Erythroblast (primary cell): ENCODE measurements around the gene ZNF189.

ENCODE experiments used
- DNase-seq, 2 experiments: peaks; one replicate each; lab custom pipeline; 2025; lab: John Stamatoyannopoulos, UW
- GATA1 ChIP-seq: IDR thresholded peaks from 2 replicates; pipeline ENCODE4 v1.6.1; 2011; ENCODE audit warnings: low read depth, mild to moderate bottlenecking, control low read depth, low read length, moderate library complexity
- POLR2A ChIP-seq: IDR thresholded peaks from 2 replicates; pipeline ENCODE4 v1.6.1; 2011; ENCODE audit warnings: mild to moderate bottlenecking, low read length

ZNF189 gene

GRCh38 chr9:101419863-101420262, 21.2 kb downstream of the ZNF189 start:
- TF ChIP-seq POLR2A (no peak), GATA1 (no peak)
- DNase-seq = no peak

DNA sequence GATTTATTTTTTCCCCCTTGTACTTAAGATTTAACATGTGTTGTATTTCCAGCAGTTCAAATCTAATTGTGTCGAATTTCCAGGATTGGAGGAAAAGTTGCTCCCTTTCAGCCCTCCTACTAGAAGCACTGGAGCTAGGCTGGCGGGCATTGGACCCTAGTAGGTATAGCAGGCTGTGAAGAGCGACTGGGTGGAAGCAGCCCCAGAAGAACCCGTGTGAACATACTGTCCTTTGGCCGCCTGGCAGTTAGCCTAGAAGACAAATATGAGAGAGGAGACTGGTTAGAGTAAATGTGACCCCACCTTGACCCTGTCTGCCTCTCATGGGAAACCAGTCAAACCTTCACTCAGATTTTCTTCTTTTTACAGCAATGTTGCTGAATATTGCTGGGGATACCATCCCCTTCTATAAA, 23.0 kb downstream of the ZNF189 start:
- DNase-seq = no peak
- TF ChIP-seq GATA1 = no peak
- no peak for TF ChIP-seq POLR2A

- TF ChIP-seq POLR2A = no peak
- TF ChIP-seq GATA1 = no peak
- DNase-seq = no peak
Measured at GRCh38 chr9:101427358-101427757, 28.7 kb downstream of the ZNF189 start.

- no peak for DNase-seq
- TF ChIP-seq POLR2A = no peak
- TF ChIP-seq GATA1 = no peak
Measured at GRCh38 chr9:101427957-101428655, 29.5 kb downstream of the ZNF189 start.

DNA sequence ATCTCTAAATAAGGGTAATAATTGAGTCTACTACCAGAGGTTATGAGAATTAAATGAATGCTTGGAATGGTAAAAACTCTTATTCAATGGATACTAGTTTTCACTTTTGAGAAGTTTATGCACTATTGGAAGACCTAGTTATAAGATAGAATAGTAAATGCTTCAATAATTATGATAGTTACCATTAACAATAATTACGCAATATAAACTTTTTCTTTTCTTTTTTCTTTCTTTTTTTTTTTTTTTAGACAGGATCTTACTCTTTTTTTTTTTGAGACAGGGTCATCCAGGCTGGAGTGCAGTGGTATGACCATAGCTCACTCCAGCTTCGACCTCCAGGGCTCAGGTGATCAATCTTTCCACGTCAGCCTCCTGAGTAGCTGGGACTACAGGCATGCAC, 30.3 kb downstream of the ZNF189 start:
- DNase-seq = no peak
- TF ChIP-seq POLR2A (no peak), GATA1 (no peak)

GRCh38 chr9:101429736-101430135, 31.1 kb downstream of the ZNF189 start:
- TF ChIP-seq GATA1 (no peak), POLR2A (no peak)
- DNase-seq = no peak

GRCh38 chr9:101432171-101432570, 33.5 kb downstream of the ZNF189 start:
- TF ChIP-seq GATA1 = no peak
- TF ChIP-seq POLR2A = no peak
- DNase-seq = no peak

GRCh38 chr9:101432740-101433139, 34.1 kb downstream of the ZNF189 start:
- TF ChIP-seq GATA1 (no peak), POLR2A (no peak)

DNA sequence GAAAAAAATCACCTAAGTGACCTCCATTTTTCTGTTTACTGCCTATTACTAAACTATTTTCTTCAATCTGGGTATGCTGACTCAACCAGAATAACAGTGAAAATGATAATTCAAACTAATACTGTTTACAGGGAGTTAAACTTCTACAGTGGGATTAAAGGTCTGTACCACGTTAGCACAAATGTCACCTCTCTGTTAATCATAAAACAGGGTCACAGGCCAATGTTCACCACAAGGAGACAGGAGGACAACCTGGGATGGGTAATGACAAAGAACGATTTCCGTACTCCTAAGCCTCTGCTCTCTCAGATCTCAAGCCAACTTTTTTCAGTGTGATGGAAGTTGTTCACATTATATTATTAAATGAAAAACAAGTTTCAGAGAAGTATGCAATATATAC, 34.6 kb downstream of the ZNF189 start:
- no peak for TF ChIP-seq POLR2A
- TF ChIP-seq GATA1 = no peak
- no peak for DNase-seq

More at GRCh38 chr9:101432740-101433139, 34.1 kb downstream of the ZNF189 start:
- DNase-seq = no peak

DNA sequence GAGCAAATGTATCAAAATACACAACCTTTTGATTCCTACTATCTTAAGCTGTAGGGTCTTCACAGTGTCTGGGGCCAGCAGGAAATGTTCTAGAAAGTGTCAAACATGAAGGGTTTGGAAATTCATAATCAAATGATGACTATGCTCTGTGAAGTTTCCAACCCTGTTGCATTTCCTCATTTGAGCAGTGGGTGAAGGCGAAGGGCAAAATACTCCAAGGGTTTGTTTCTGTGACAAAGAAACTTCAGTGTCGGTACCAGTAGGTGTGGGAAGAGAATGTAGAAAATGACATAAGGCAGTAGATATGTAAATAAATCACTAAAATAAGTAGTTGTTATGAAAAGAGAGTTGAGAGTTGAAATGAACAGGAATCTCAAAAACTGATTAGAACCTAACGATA, 36.3 kb downstream of the ZNF189 start:
- TF ChIP-seq GATA1 (no peak), POLR2A (no peak)
- DNase-seq = no peak

DNA sequence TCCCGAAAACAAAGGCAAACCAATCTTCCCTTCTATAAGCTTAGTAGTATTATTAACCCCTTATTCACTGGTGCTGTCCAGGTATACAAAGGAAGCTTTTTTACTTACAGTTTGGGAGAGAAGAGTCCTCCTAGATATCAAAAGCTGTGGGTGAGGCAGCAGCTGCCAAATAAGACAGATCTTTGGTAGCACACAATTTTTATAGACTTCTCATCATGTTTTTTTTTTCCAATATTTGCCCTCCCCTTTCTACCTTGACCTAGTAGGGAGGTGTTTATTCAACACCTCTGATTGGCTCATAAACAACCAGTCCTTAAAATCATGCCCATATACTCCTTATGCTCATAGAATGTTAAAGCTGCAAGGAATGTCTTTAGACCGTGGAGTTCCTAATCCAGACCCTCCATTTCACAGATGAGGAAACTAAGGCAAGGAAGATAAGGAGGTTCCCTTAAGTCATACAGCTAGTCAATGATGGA, 37.0 kb downstream of the ZNF189 start, which contains the start of gene ALDOB:
ALDOB (minus strand) TSS at position 174 of the 479 bp plus-strand sequence. CDS start 4,887 bp downstream, outside the sequence.
- TF ChIP-seq GATA1 (no peak), POLR2A (no peak)
- DNase-seq = no peak

GRCh38 chr9:101437806-101438232, 39.2 kb downstream of the ZNF189 start:
- DNase-seq = no peak
- TF ChIP-seq GATA1 (no peak), POLR2A (no peak)

- no peak for TF ChIP-seq POLR2A
- no peak for TF ChIP-seq GATA1
- no peak for DNase-seq
Measured at GRCh38 chr9:101438523-101438922, 39.9 kb downstream of the ZNF189 start.

DNA sequence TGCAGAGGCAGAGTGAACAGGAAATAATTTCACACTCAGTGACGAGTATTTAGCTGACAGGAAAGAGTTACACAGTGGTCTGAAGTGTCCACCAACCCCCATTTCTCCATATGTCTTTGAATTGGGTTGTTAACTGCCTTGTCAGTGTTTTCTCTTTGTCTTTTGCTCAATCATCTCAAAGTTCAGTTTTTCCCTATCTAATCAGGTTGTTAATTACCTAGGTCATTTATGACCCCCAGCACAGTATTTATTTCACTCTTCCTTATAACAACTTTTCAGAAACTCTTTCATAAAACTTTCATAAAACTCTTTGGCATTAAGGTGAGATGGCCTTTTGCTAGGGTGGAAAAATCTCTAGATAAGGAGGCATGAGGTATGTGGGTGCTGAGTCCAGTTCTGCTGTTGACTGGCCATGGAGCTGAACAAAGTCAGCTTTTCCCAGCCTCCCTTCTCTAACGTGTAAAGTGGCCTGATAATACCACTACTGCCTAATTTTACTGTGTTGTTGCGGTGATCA, 42.1 kb downstream of the ZNF189 start:
- no peak for TF ChIP-seq GATA1
- TF ChIP-seq POLR2A = no peak

DNA sequence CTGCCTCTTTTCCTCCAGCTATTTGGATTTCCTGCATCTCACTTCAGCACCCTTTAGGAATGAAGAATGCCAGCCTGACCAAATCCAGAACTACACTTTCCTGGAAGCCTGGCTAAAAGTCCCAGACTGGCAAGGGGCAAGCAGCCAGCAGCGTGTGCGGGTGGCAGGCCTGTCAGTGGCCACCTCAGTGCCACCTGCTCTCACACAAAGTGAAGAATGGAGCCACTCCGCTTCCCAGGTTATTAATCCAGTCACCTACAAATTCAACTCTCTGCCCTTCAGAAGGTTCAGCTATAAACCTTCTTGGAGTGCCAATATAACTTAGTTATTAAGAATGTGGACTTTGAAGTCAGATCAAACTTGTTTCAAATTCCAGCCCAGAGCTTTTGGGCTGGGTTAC, 43.7 kb downstream of the ZNF189 start:
- DNase-seq = no peak
- no peak for TF ChIP-seq POLR2A
- TF ChIP-seq GATA1 = no peak

More for the DNA sequence above, 42.1 kb downstream of the ZNF189 start:
- DNase-seq = no peak
